Stimulated activated CD8-positive, alpha-beta memory T cell treated with anti-CD3 and anti-CD28 coated beads, Interleukin-7, amount 100 ng/mL, for 24 hours (primary cell): ENCODE results near the gene ZNF784.

Experiments
- DNase-seq: peaks from one replicate; pipeline ENCODE4 v3.0.0-alpha.2; 2020; ENCODE audit warnings: low read depth

The ZNF784 gene

DNA sequence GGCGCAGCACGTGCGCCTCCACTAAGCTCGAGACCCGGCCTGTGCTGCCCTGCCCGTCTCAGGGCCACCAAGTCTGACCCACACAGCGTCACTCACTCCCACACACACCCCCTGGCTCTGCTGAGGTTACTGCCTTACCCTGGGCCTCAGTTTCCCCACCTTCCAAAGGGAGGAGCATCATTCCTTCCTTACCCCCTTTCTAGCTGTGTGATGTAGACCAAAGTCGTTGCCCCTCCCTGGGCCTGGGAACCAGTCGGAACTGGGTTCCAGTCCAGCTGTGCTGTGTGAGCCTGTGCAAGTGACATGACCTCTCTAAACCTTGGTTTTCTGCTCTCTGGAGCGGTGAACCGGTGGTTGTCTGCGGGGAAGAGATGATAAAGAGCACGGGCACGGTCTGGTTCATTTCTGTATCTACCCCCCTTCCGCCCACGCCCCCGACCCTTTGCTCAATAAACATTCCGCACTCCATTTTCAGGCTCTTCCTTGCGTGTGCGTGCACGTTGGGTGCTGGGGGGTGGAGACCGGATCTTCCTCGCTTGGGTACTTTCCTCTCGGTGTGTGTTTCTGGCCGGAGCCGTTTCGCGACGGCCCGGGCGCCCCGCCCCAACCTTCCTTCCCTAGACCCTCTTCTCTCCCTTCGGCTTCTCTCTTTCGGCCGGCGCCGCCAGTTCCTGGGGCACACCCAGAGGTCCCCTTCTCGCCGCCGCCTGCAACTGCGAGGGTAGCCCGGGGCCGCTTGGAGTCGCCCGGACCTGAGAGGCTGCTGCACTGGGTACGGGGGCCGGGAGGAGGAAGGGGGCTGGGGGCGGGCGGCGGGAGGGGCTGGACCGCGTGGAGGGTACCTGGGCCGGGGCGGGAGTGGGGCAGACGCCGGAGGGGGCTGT is 18.9 kb upstream of the ZNF784 start, which contains the start of gene ZNF581:
ZNF581 (plus strand) TSS at position 647 of the 884 bp plus-strand sequence. CDS start 923 bp downstream, outside the sequence.
- peak; percentile 71 for DNase-seq

DNA sequence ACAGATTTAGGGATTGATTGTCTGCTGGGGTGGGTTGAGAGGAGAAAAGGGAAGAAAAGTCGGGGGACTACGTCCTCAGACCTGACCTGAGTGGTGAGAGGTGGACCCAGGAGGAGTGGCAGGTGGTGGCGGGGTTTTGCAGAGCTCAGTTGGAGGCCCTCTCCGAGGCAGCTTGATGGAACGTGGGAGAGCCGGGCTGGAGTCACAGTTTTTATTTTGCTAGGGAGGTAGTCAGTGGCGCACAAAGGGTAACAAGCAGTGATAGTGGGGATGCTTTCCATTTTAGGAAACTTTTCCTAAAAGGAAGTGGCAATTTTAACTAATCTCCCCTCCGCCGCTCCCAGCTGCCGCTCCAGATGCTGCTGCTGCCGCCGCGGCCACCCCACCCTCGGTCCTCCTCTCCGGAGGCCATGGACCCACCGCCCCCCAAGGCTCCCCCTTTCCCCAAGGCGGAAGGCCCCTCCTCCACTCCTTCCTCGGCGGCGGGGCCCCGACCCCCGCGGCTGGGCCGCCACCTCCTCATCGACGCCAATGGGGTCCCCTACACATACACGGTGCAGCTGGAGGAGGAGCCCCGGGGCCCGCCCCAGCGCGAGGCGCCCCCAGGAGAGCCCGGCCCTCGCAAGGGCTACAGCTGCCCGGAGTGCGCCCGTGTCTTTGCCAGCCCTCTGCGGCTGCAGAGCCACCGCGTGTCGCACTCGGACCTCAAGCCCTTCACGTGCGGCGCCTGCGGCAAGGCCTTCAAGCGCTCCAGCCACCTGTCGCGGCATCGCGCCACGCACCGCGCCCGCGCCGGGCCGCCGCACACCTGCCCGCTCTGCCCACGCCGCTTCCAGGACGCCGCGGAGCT is 18.0 kb upstream of the ZNF784 start:
- DNase-seq = no peak

DNA sequence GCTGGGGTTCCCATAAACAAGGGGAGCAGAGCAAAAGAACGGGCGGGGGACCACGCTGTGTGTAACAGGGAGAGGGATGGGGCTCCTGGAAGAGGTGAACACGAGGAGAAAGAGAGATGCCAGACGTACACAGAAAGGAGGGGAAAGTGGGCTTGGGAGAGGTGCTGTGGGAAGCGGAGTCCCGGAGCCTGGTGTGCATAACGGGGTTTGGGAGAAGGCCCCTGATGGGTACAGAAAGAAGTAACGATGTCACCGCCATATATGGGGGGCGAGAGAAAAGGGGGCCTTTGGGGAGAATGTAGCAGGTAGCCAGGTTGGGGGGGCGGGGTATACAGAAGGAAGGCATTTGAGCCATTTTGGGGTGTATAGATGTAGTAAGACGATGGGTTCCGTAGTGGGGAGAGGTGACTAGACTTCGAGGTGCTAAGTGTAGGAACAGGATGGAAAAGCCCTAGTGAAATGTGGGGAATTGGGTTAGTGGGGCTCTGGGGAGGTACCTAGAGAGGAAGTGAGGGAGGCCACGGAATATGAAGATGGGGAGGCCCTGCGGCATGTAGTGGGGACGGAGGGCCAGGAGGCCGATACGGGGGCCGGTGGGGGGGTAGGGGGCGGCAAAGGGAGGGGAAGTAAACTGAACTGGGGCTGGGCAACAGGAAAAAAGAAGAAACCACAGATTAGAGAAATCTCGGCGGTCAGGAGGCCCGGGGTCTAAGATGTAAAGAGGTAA is 17.2 kb upstream of the ZNF784 start:
- DNase-seq = no peak

DNA sequence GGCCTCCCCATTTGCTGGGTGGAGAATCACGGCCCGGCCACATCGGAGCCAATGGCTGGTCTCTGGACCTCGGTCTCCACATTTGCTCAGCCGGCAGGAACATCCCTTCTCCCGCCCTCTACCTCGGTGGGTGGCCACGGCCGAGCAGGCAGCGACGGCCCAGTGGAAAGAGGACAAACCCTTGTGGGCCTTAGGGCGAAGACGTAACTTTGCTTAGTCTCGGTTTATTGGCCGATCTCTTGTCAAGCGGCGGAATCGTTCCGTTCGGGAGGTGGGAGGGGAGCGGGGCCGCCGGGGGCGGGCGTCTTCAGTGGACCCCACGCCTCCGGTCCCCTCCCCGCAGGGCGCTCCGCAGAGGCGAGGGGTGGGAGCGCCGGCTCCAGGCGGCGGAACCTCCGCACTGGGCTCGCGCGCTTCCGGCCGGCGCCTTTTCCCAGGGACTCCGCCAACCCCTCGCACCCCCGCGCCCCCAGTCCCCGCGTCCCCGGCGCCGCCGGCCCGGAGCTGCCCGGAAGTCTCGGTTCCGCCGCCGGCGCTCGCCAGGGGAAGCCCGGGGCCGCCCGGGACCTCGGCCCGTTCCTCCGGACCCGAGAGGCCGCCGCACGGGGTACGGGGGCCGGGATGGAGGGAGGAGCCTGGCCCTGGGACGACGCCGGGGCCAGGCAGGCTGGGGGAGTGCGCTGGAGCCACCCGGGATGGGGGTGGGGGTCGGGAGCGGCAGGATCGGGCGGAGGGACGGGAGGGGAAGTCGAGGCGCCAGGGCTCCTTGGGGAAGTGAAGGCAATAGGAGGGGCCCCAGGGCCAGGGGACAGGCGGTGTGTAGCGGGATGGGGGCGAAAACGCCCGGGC is 16.4 kb upstream of the ZNF784 start, which contains the start of gene ZNF580:
ZNF580 (plus strand) TSS at position 426 of the 849 bp plus-strand sequence. CDS start 1,507 bp downstream, outside the sequence.
- DNase-seq = peak; percentile 39

DNA sequence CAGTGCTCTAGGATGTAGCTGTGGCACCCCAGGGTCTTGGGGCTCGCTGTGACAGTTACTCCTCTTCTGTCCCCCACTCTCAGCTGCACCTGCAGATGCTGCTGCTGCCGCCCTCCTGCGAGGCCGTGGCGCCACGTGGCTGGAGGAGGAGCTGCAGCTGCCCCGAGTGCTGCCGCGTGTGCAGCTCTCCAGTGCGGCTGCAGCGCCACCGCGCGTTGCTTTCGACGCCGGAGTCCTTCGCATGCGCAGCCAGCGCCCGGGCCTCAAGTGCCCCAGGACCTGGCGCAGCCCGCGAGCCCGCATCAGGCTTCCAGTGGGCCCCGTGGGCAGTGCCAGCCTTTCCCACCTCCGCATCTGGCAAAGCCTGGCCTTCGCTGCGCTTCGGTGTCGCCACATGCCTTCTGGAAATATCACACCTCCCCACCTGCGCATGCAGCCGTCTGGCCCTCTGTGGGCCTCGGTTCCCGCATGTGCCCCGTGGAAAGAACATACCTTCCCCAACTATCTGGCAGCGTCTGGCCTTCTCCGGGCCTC is 15.7 kb upstream of the ZNF784 start:
- no peak for DNase-seq

DNA sequence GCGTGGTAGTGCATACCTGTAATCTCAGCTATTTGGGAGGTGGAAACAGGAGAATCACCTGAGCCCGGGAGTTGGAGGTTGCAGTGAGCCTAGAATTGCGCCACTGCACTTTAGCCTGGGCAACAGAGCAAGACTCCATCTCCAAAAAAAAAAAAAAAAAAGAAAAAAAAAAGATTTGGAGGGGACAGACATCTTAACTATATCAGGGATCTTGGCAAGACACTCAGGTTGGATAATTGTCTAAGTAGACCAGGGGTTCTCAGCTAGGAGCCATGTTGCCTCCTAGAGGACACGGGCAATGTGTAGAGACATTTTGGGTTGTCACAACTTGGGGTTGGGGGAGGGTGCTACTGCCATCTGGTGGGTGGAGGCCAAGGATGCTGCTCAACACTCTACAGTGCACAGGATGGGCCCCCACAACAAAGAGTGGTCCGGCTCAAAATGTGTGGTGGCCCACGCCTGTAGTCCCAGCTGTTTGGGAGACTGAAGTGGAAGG is 14.5 kb upstream of the ZNF784 start:
- peak; percentile 33 for DNase-seq

DNA sequence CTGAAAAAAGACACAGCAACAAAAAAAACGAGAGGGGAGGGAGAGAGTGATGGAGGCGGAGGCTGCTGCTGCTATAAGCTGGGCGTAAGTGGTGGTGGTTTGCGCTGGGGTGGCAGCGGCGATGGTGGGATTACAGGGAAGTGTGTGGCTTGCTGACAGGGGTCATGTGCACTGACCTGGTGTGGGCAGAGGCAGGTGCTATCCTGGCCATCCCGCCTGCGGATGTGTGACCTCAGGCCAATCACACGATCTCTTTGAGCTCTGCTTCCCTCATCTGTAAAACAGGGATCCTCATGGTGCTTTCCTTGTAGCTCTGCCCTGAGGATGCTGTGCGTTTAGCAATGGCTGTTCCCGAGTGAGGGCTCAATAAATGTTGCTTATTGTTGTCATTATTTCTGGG is 13.2 kb upstream of the ZNF784 start:
- DNase-seq = no peak

DNA sequence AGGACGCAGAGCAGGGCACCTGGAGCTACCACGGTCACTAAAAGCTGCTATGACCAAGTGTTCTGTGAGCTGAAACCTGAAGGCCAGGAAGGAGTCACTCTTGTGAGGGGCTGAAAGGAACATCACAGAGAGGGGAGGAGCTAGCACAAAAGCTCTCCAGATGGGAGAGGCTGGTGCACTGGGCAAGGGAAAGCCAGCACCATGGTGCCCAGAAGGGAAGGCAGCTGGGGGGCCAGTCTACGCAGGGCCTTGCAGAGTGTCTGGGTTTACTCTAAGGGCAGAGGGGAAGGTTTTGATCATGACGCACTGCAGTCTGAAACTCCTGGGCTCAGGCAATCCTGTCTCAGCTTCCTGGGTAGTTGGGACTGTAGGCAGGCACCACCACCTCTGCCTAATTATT is 12.4 kb upstream of the ZNF784 start:
- DNase-seq = no peak

DNA sequence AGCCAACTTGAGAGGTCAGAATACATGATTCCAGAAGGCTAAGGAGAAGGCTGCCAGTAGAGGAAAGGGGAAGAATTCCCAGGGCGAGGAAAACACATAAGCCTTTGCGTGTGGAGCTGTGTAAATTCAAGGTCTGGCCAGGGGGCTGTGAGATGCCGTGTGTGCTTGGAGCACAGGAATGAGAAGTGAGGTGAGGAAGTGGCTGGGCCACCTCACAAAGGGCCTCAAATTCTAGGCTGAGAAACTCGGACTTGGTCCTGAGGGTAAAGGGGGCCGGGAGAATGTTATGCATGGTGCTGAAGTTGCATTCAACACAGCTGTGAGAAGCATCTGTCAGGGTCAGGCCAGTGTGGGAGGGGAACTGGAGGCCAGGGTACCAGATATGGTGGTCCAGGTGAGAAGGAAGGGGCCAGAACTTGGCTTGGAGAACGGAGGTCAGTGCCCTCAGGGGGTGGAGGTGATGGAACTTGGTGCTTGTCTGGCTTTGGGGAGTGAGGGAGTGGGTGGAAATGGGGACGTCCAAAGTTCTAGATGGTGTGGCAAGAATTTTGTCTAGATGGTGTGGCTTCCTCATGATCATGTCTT is 11.6 kb upstream of the ZNF784 start:
- DNase-seq = no peak

DNA sequence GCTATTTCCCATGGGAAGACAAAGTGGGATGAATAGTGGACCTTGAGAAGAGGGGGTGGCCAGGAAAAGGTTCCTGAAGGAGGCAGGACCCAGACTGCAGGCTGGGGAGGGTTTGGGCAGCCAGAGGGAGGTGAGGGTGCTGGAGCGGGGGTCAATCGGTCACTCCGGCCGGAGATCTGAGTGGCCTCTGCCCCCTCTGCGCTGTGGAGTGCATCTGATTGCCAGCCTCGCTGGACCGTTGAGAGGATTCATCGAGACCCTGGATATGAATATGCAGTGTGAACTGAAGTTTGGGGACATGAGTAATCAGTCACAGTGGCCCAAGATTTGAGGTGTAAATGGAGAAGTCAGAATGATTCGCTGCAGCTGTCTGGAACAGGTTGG is 11.0 kb upstream of the ZNF784 start:
- no peak for DNase-seq

DNA sequence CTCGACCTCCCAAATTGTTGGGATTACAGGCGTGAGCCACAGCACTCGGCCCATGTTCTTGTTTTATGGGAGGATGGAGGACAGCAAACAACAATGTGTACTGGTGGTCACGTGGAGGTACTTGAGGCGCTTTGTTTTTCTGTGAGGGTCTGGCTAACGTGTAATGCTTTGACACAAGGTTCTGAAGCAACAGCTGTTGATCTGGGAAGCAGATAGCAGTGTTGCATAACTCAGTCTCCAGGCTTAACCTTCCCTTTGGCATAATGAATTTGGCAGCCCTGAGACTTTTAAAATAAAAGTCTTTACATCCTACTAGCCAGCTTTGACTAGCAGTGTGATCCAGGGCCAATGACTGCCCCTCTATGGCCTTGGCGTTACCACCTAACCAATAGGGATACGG is 9.5 kb upstream of the ZNF784 start:
- no peak for DNase-seq

DNA sequence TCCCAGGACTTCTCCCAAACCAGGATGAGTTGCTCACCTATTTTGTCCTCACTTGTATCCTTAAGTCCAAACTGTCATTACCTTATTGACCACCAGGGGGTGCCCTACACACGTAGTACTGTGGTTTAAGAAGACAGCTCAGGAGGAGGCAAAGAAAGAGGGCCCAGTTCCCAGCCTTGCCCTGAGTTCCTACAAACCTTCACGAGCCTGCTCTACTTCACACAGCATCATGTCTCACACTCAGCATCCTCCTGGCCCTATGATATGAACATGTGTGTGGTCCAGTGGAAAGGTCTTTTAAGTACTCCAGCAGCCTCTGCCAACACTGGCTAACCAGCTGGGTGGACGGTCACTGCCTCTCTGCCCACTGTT is 8.1 kb upstream of the ZNF784 start:
- DNase-seq = peak; percentile 72

DNA sequence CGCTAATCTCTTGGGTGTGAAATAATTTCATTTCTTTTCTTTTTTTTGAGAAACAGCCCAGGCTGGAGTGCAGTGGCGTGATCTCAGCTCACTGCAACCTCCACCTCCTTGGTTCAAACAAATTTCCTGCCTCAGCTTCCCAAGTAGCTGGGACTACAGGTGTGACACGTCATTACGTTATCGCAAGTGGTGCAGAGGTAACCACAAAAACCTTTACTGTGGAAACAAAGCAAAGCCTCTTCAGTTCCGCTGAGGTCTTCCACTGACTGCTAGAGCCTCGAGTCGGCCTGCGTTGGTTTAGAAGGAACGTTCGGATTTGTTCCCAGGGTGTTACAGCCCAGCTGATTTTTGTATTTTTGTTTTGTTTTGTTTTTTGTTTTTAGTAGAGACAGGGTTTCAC is 2.0 kb upstream of the ZNF784 start:
- DNase-seq = no peak

DNA sequence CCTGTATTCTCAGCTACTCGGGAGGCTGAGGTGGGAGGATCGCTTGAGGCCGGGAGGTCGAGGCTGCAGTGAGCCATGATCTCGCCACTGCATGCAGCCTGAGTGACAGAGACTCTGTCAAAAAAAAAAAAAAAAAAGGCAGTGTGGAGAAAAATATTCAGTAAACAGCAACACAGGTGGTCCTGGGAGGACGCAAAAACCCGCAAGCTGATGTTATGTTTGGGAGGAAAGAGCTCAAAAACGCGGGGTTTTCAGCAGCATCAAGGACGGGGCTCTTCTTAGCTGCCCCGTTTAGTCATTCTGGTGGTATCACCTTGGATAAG is 599 bp upstream of the ZNF784 start:
- no peak for DNase-seq

DNA sequence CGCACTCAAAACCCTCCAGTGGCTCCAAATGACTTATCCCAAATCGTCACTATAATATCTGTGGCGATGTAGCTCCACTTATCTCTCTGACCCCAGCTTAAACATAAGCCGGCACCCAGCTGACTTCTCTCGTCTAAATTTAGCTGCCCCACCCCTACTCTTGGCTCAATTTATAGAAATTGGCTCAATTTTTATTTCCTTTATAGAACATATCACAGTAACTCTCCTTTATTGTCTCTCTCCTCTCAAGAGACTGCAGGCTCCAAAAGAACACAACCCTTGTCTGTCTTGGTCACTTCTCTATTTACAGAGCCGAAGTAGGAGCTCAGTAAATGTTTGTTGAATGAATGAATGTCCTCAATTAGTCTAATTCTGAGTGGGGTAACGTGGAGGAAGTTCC is 805 bp downstream of the ZNF784 start:
- DNase-seq = no peak

DNA sequence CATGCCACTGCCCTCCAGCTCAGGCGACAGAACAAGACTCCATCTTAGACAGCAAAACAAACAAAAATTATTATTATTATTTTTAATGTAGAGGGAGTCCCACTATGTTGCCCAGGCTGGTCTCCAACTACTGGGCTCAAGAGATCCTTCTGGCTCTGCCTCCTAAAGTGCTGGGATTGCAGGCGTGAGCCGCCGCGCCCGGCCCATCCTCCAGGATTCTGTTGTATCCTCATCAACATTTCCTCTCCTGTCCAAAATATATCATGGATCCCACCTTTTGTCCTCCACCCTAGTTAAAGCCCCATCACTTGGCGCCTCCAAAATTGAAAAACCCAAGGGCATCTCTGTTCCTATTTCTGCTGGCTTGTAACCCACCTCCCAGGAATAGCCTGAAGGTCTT is 1.2 kb downstream of the ZNF784 start:
- DNase-seq = no peak

DNA sequence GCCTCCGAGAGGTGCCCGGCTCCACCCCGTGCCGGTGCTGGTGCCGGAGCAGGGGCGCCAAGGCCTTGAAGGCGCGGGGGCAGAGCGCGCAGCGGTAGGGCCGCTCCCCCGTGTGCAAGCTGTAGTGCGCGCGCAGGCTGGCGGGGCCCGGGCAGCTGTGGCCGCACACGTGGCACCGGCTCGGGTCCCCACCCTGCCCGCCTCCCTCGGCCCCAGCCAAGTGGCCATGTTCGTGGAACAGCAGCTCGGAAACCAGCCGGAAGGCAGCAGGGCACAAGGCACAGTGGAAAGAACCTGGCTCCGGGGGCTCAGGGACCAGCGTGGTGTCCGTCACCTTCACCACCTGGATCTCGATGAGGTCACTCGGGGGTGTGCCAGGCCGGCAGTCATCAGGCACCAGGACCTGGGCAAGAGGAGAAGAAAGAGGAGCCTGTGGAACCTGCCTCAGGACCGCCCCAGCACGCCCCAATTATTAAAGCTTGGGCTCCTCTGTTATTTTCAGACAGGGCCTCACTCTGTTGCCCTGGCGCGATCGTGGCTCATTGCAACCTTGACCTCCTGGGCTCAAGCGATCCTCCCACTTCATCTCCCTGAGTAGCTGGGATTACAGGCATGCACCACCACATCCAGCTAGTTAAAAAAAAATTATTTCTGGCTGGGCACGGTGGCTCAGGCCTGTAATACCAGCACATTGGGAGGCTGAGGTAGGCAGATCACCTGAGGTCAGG is 2.0 kb downstream of the ZNF784 start:
- DNase-seq = no peak

DNA sequence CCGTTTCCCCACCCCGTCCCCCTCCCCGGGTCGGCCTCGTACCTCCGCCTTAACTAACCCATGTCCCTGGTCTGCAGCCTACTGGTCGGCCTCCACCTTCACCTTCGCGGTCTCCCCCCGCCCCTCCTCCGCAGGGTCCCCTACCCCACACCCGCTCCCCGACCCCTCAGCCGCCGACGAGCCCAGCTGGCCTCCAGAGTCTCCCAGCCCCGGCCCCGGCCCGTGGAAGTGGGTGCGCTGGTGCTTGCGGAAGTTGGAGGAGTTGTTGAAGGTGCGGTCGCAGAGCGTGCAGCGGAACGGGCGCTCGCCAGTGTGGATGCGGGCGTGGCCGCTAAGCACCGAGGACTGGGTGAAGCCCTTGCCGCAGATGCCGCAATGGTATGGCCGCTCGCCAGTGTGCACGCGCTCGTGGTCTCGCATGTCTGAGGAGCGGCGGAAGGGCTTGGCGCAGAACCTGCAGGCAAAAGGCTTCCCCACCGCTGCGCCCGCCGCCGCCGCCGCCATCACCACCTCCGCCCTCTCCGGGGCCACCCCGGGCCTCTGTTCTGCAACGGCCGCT is 2.6 kb downstream of the ZNF784 start:
- no peak for DNase-seq

DNA sequence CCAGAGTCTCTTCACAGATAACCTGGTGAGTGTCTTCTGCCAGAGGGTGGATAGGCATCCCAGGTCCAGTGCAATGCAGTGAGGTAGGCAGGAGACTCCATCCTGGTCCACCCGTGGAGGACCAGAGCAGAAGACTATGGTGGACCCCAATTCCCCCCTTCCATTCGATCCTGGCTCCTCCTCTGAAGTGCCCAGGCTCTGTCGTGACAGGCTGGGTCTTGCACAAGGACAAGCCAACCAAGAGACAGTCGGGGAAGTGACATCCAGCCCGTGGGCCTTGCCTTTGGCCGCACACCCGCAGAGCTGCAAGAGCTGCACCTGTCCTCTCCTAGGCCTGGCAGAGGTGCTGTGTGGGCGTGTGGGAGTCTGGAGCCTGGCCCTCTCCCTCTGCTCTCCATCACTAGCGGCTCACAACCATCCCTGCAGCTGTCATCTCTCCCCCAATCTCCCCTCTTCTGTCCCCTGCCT is 3.1 kb downstream of the ZNF784 start:
- DNase-seq = no peak
